A673 (cell line): ENCODE measurements around the gene SEC61A1. TPM values are rescaled to one million over a fixed set of nuclear protein-coding genes. Genes with fewer than 3 reads are reported as not detected.

Experiments used
- BruUV-seq: library from RNA; stranded (reverse); fragments of 400-500 nt; replicated peaks from 2 replicates; lab custom pipeline; 2021; lab: Mats Ljungman, UMichigan
- CTCF ChIA-PET: fragments of 300-600 bp; sonication (Branson Sonifier 250); formaldehyde crosslinking; loops from one replicate; lab custom pipeline; 2022; ENCODE audit warnings: antibody characterized with exemption; lab: Charles Lee
- POLR2A ChIA-PET: fragments of 300-600 bp; sonication (Branson Sonifier 250); formaldehyde crosslinking; loops from one replicate; lab custom pipeline; 2022; ENCODE audit warnings: antibody characterized with exemption; ENCODE audit not compliant: low non-redundant PET; lab: Charles Lee
- DNase-seq: peaks from one replicate; pipeline ENCODE4 v3.0.0-alpha.2; 2015; ENCODE audit warnings: low spot score
- H3K27ac ChIP-seq: fragments of 200-600 bp; sonication (generic); 2 replicates; pipeline ENCODE4 v1.5.1; 2016; ENCODE audit warnings: mixed run types, low read depth, mild to moderate bottlenecking, mixed read lengths, antibody characterized with exemption, low read length; ENCODE audit not compliant: poor library complexity, severe bottlenecking
- H3K27me3 ChIP-seq: fragments of 200-600 bp; sonication (generic); replicated peaks from 2 replicates; pipeline ENCODE4 v1.6.1; 2017; ENCODE audit warnings: mixed run types, low read depth, mild to moderate bottlenecking, mixed read lengths, antibody characterized with exemption, low read length; ENCODE audit not compliant: insufficient read depth, poor library complexity
- H3K36me3 ChIP-seq: fragments of 200-600 bp; sonication (generic); 2 replicates; pipeline ENCODE4 v1.6.1; 2016; ENCODE audit warnings: mixed run types, mild to moderate bottlenecking, mixed read lengths, antibody characterized with exemption, low read length; ENCODE audit not compliant: insufficient read depth, poor library complexity, severe bottlenecking
- H3K4me1 ChIP-seq: fragments of 200-600 bp; sonication (generic); 2 replicates; pipeline ENCODE4 v1.6.1; 2017; ENCODE audit warnings: mixed run types, mild to moderate bottlenecking, mixed read lengths, antibody characterized with exemption, low read length; ENCODE audit not compliant: insufficient read depth, poor library complexity, severe bottlenecking
- H3K4me3 ChIP-seq: fragments of 200-600 bp; sonication (generic); 2 replicates; pipeline ENCODE4 v1.5.1; 2016; ENCODE audit warnings: low read depth, mixed run types, mild to moderate bottlenecking, mixed read lengths, low read length; ENCODE audit not compliant: poor library complexity, severe bottlenecking
- H3K9me3 ChIP-seq: fragments of 200-600 bp; sonication (generic); 2 replicates; pipeline ENCODE4 v1.6.1; 2016; ENCODE audit warnings: mixed run types, low read depth, mild to moderate bottlenecking, mixed read lengths, antibody characterized with exemption, low read length; ENCODE audit not compliant: poor library complexity, severe bottlenecking
- CTCF ChIP-seq: fragments of 300-800, 200-600 bp; sonication (generic); conservative IDR thresholded peaks from 2 replicates; pipeline ENCODE4 v1.5.1; 2017; ENCODE audit warnings: low read depth, mild to moderate bottlenecking, antibody characterized with exemption, low read length, moderate library complexity, mixed read lengths
- EZH2 ChIP-seq: fragments of 200-600 bp; sonication (generic); IDR thresholded peaks from 2 replicates; pipeline ENCODE4 v1.6.1; 2017; ENCODE audit warnings: borderline replicate concordance, low read depth, mild to moderate bottlenecking, mixed read lengths, antibody characterized with exemption, low read length; ENCODE audit not compliant: poor library complexity, severe bottlenecking
- intact Hi-C: fragments of 100-400 bp; cut with micrococcal nuclease; formaldehyde crosslinking; loops from one replicate; pipeline ENCODE4 v1.10.0; 2022; ENCODE audit not compliant: unreplicated experiment
- total RNA-seq: library from RNA; stranded (reverse); gene quantifications from 2 replicates; pipeline ENCODE4 v1.2.3, GENCODE V29; 2021

The SEC61A1 gene
- total RNA-seq, 1 experiment from 2014 or later: 176 TPM

GRCh38 chr3:128075522-128076482 is 23.6 kb downstream of the SEC61A1 start:
- Histone ChIP-seq H3K36me3 (peaks cover 37% of the 10 kb centered on the region), H3K27ac (no peak overlapping the region), H3K4me1 (peaks cover 17% of the 10 kb centered on the region), H3K9me3 (no peaks in the 10 kb centered on the region), H3K4me3 (peak overlapping the region; percentile 49), H3K27me3 (no peaks in the 10 kb centered on the region)
- CTCF ChIA-PET: interaction anchor here (0.5 to 1.6 kb wide), 3 partner anchors 58 to 355 kb away, joined by 3 to 5 read pairs (median 3); no protein-coding TSS in a partner anchor
- DNase-seq: peak; percentile 93
- intact Hi-C loops: loop anchor here (1.0 to 10.0 kb wide), 4 partner anchors 46 to 509 kb away; partner anchors contain the start of gene RUVBL1
- TF ChIP-seq CTCF (peak; percentile 86), EZH2 (no peak)
- POLR2A ChIA-PET: interaction anchor here (0.6 kb wide), 1 partner anchor 506 kb away, joined by 6 read pairs; no protein-coding TSS in a partner anchor
- no TSS peak for BruUV-seq

- intact Hi-C loops: loop anchor here (5.0 to 10.0 kb wide), 3 partner anchors 46 to 508 kb away; partner anchors contain the start of gene RUVBL1
- ChIA-PET POLR2A (no interaction called here), CTCF (interaction anchor here (1.6 kb wide), 1 partner anchor 57 kb away, joined by 5 read pairs; no protein-coding TSS in a partner anchor)
- H3K27ac ChIP-seq: peak overlapping the region; percentile 23
- peak overlapping the region; percentile 49 for H3K4me3 ChIP-seq
- DNase-seq: peak; percentile 48
- TF ChIP-seq CTCF (no peak), EZH2 (no peak)
- H3K27me3 ChIP-seq: no peaks in the 10 kb centered on the region
- H3K4me1 ChIP-seq: peaks cover 17% of the 10 kb centered on the region
- peaks cover 36% of the 10 kb centered on the region for H3K36me3 ChIP-seq
- no TSS peak for BruUV-seq
- H3K9me3 ChIP-seq: no peaks in the 10 kb centered on the region
Measured at GRCh38 chr3:128076483-128077201, 24.4 kb downstream of the SEC61A1 start.

- TF ChIP-seq CTCF: no peak
- TF ChIP-seq EZH2: no peak
Measured at GRCh38 chr3:128077202-128077624, 25.0 kb downstream of the SEC61A1 start.

More at GRCh38 chr3:128077202-128077624, 25.0 kb downstream of the SEC61A1 start:
- peak overlapping the region; percentile 47 for H3K27ac ChIP-seq
- peaks cover 17% of the 10 kb centered on the region for H3K4me1 ChIP-seq
- no peaks in the 10 kb centered on the region for H3K27me3 ChIP-seq
- BruUV-seq: no TSS peak
- H3K36me3 ChIP-seq: peaks cover 36% of the 10 kb centered on the region
- no peaks in the 10 kb centered on the region for H3K9me3 ChIP-seq
- ChIA-PET POLR2A (no interaction called here), CTCF (no interaction called here)
- peak overlapping the region; percentile 49 for H3K4me3 ChIP-seq
- intact Hi-C loops: loop anchor here (5.0 to 10.0 kb wide), 3 partner anchors 45 to 508 kb away; partner anchors contain the start of gene RUVBL1
- DNase-seq: no peak
